Suprapubic skin (tissue), 4 donors: ENCODE measurements around the gene FSIP1. TPM values are rescaled to one million over a fixed set of nuclear protein-coding genes. Genes with fewer than 3 reads are reported as not detected.

Source experiments
- DNase-seq, 2 donors: peaks; one replicate each; pipeline ENCODE4 v3.0.0-alpha.2; 2019; ENCODE audit warnings: low spot score in 2 of 2
- H3K27ac ChIP-seq: fragments of 200-600 bp; sonication (generic); one replicate; pipeline ENCODE4 v1.5.1; 2019
- H3K27me3 ChIP-seq: fragments of 200-600 bp; sonication (generic); one replicate; pipeline ENCODE4 v1.5.1; 2019
- H3K36me3 ChIP-seq: fragments of 200-600 bp; sonication (generic); one replicate; pipeline ENCODE4 v1.5.1; 2019
- H3K4me1 ChIP-seq: fragments of 200-600 bp; sonication (generic); one replicate; pipeline ENCODE4 v1.5.1; 2019
- H3K4me3 ChIP-seq: fragments of 200-600 bp; sonication (generic); one replicate; pipeline ENCODE4 v1.5.1; 2019; ENCODE audit warnings: mild to moderate bottlenecking
- H3K9me3 ChIP-seq: fragments of 200-600 bp; sonication (generic); one replicate; pipeline ENCODE4 v1.5.1; 2019
- EP300 ChIP-seq: sonication (generic); formaldehyde crosslinking; IDR thresholded peaks from one replicate; pipeline ENCODE4 v1.6.1; 2017; ENCODE audit warnings: antibody characterized with exemption
- POLR2A ChIP-seq, 2 donors: fragments of 450-650 bp; IDR thresholded peaks; one replicate each; pipeline ENCODE4 v1.6.1; 2017; ENCODE audit warnings: antibody characterized with exemption in 2 of 2, mild to moderate bottlenecking in 2 of 2, moderate library complexity in 2 of 2
- POLR2AphosphoS5 ChIP-seq, 3 donors: sonication (generic); formaldehyde crosslinking; IDR thresholded peaks; one replicate each; pipeline ENCODE4 v1.6.1; 2017; ENCODE audit warnings: antibody characterized with exemption in 3 of 3
- WGBS: methylation state at CpG from one replicate; pipeline ENCODE4 v1.1.5; 2018; 5-methylcytosine and 5-hydroxymethylcytosine counted together
- total RNA-seq, 4 donors: library from RNA; depleted of rRNA; stranded (reverse); fragments of >200 nt; gene quantifications; one replicate each; pipeline ENCODE4 v1.1.0, GENCODE V29; 2016
- TF ChIP-seq, protein P1 (sequence below), 2 donors: fragments of 200-600 bp in 1 of 2; fragments of 450-650 bp in 1 of 2; sonication (generic) in 1 of 2; IDR thresholded peaks; one replicate each; pipeline ENCODE4 v1.5.1; 2016 to 2019; ENCODE audit warnings: antibody characterized with exemption in 2 of 2, mild to moderate bottlenecking in 1 of 2, moderate library complexity in 1 of 2

Gene FSIP1
- total RNA-seq, 4 donors from 2014 or later: 0.21 to 0.24 TPM; not detected in 2

DNA sequence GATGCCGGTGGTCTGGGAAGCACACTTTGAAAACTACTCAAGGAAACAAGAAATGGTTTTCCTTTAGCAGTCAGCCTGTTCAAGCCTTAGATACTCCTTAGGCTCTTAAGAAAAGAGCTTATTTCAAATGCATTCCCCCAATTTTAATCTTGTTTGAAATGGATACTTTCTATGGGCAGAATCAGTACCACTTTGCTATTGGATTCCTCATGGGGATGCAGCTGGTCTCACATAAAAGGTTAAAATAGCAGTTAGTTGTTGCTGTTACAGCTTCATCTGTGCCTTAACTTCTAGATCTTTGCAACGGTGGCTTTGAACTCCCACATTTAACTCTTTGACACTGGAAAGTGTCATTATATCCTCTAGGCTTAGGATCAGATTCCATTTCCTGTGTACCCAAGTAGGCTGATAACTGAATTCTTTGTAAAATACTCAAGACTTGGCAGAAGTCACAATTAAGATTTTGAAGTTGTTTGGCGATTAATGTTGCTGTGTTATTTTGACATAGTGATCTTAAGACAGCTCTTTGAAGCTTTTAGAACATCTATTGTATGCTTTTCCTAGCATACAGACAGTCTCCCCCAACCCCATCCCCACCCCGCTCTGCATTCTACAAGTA lies 199.6 kb downstream of the FSIP1 start:
- H3K36me3 ChIP-seq: peaks cover 47% of the 10 kb centered on the region

DNA sequence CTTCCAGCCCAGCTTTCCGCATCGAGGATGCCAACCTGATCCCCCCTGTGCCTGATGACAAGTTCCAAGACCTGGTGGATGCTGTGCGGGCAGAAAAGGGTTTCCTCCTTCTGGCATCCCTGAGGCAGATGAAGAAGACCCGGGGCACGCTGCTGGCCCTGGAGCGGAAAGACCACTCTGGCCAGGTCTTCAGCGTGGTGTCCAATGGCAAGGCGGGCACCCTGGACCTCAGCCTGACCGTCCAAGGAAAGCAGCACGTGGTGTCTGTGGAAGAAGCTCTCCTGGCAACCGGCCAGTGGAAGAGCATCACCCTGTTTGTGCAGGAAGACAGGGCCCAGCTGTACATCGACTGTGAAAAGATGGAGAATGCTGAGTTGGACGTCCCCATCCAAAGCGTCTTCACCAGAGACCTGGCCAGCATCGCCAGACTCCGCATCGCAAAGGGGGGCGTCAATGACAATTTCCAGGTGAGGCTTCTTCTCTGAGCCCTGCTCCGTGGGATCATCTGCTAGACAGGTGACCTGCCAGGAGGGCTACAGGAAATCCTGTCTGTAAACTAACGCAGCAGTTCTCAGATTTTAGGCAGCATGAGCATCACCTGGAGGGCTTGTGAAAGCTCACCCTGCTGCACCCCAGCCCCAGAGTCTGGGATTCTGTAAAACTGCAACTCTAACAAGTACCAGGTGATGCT lies 200.2 kb downstream of the FSIP1 start:
- WGBS: 51% methylated on average over 11 of the region's 20 CpGs

More for the DNA sequence above, 199.6 kb downstream of the FSIP1 start:
- Histone ChIP-seq H3K4me1 (peaks cover 67% of the 10 kb centered on the region), H3K9me3 (no peaks in the 10 kb centered on the region), H3K4me3 (peak overlapping the region; percentile 61), H3K27ac (no peak overlapping the region), H3K27me3 (no peaks in the 10 kb centered on the region)
- no peak for DNase-seq
- WGBS: 52% methylated on average over 4 of the region's 4 CpGs
- TF ChIP-seq, protein P1, sequence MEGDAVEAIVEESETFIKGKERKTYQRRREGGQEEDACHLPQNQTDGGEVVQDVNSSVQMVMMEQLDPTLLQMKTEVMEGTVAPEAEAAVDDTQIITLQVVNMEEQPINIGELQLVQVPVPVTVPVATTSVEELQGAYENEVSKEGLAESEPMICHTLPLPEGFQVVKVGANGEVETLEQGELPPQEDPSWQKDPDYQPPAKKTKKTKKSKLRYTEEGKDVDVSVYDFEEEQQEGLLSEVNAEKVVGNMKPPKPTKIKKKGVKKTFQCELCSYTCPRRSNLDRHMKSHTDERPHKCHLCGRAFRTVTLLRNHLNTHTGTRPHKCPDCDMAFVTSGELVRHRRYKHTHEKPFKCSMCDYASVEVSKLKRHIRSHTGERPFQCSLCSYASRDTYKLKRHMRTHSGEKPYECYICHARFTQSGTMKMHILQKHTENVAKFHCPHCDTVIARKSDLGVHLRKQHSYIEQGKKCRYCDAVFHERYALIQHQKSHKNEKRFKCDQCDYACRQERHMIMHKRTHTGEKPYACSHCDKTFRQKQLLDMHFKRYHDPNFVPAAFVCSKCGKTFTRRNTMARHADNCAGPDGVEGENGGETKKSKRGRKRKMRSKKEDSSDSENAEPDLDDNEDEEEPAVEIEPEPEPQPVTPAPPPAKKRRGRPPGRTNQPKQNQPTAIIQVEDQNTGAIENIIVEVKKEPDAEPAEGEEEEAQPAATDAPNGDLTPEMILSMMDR (IDR thresholded peaks at IDR 0.05): peak in 1 of 2 donors; percentile 23
- no peak for TF ChIP-seq EP300

DNA sequence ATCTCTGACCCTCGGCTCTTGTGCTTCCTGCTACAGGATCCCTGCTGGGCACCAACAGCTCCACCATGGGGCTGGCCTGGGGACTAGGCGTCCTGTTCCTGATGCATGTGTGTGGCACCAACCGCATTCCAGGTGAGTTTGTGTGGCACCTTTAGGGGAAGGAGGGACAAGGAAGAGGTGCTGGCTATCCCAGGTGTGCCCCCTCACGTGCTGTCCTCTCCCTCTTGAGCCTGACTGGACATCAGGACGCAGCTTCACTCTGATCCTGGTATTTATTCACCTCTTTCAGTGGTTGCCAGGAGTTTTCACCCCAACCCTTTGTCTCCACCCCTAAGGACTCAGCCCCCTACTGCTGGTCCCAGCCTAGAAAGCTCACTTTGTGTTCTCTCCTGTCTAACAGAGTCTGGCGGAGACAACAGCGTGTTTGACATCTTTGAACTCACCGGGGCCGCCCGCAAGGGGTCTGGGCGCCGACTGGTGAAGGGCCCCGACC lies 200.8 kb downstream of the FSIP1 start:
- H3K4me3 ChIP-seq: peak overlapping the region; percentile 61
- WGBS: 58% methylated on average over 12 of the region's 13 CpGs
- no peak for DNase-seq
- H3K27ac ChIP-seq: peak overlapping the region; percentile 94
- peaks cover 61% of the 10 kb centered on the region for H3K4me1 ChIP-seq
- no peaks in the 10 kb centered on the region for H3K9me3 ChIP-seq
- peaks cover 36% of the 10 kb centered on the region for H3K36me3 ChIP-seq
- no peak for TF ChIP-seq POLR2AphosphoS5 (IDR thresholded peaks at IDR 0.05)
- TF ChIP-seq, protein P1 (IDR thresholded peaks at IDR 0.05): peak; percentile 9 to 32
- H3K27me3 ChIP-seq: no peaks in the 10 kb centered on the region

More for the DNA sequence above, 200.2 kb downstream of the FSIP1 start:
- Histone ChIP-seq H3K9me3 (no peaks in the 10 kb centered on the region), H3K4me3 (peak overlapping the region; percentile 61), H3K36me3 (peaks cover 41% of the 10 kb centered on the region), H3K27me3 (no peaks in the 10 kb centered on the region), H3K4me1 (peaks cover 67% of the 10 kb centered on the region), H3K27ac (peak overlapping the region; percentile 94)
- TF ChIP-seq POLR2AphosphoS5 (IDR thresholded peaks at IDR 0.05) (no peak), POLR2A (IDR thresholded peaks at IDR 0.05) (no peak), EP300 (no peak)
- TF ChIP-seq, protein P1 (IDR thresholded peaks at IDR 0.05): no peak
- DNase-seq: no peak

DNA sequence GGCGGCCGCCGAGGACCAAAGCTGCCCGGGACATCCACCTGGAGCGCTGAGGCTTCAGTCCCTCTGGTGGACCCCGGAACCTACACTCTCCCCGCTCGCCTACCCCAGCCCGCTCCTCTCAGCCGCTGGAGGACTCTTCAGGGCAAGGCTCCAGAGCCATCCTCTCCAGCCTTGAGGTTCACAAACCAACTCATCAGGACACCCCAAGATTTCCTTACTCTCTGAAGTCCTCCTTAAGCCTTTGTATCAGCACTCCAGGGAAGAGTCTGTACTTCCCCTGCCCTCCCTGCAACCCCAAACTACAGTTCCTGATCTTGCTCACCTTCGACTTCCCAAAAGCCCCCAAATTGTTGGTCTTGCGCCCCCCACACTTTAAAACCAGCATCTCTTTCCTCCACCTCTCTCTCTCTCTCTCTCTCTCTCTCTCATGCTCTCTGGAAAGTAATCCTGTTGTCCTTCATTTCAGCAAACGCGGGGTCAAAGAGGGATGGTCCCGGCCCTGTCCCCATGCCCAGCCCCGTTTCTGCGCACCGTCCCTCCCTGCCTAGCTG lies 201.3 kb downstream of the FSIP1 start:
- H3K27me3 ChIP-seq: no peaks in the 10 kb centered on the region
- no peaks in the 10 kb centered on the region for H3K9me3 ChIP-seq
- no peak for DNase-seq
- H3K27ac ChIP-seq: peak overlapping the region; percentile 94
- H3K4me1 ChIP-seq: peaks cover 57% of the 10 kb centered on the region
- TF ChIP-seq POLR2A (IDR thresholded peaks at IDR 0.05) (no peak), EP300 (no peak), POLR2AphosphoS5 (IDR thresholded peaks at IDR 0.05) (no peak)
- TF ChIP-seq, protein P1 (IDR thresholded peaks at IDR 0.05): no peak
- WGBS: 13% methylated on average over 9 of the region's 18 CpGs
- H3K36me3 ChIP-seq: peaks cover 34% of the 10 kb centered on the region
- H3K4me3 ChIP-seq: peak overlapping the region; percentile 61
